HEK293T (cell line): ENCODE measurements around the gene FOXD3.
A peak's percentile ranks its signal among the peaks of the same experiment; 100 is the strongest.

Experiments used
- CTCF ChIA-PET: fragments of 350-600 bp; formaldehyde crosslinking; extraction: SDS; loops from one replicate; lab custom pipeline; 2021; ENCODE audit warnings: antibody characterized with exemption, inconsistent platforms; lab: Yijun Ruan, JAX
- POLR2A ChIA-PET: fragments of 350-600 bp; formaldehyde crosslinking; extraction: SDS; loops from one replicate; lab custom pipeline; 2020; ENCODE audit warnings: antibody characterized with exemption, inconsistent platforms; lab: Yijun Ruan, JAX
- DNase-seq: peaks from one replicate; pipeline ENCODE4 v3.0.0; 2012; ENCODE audit warnings: mixed read lengths; ENCODE audit errors: extremely low spot score
- ARNT ChIP-seq: fragments of 450-650 bp; IDR thresholded peaks from 2 replicates; pipeline ENCODE4 v1.6.1; 2017; ENCODE audit warnings: mild to moderate bottlenecking
- BHLHE40 ChIP-seq: fragments of 450-650 bp; IDR thresholded peaks from 2 replicates; pipeline ENCODE4 v1.6.1; 2016; ENCODE audit warnings: mild to moderate bottlenecking, moderate library complexity, borderline replicate concordance
- CTBP1 ChIP-seq: fragments of 450-650 bp; IDR thresholded peaks from 2 replicates; pipeline ENCODE4 v1.6.1; 2016; ENCODE audit warnings: borderline replicate concordance
- ELF4 ChIP-seq: fragments of 450-650 bp; IDR thresholded peaks from 2 replicates; pipeline ENCODE4 v1.6.1; 2017; ENCODE audit warnings: antibody characterized with exemption
- FOXA1 ChIP-seq: fragments of 450-650 bp; IDR thresholded peaks from 2 replicates; pipeline ENCODE4 v1.6.1; 2016; ENCODE audit warnings: mild to moderate bottlenecking
- FOXK2 ChIP-seq: fragments of 450-650 bp; IDR thresholded peaks from 2 replicates; pipeline ENCODE4 v1.6.1; 2016; ENCODE audit warnings: mild to moderate bottlenecking
- FOXM1 ChIP-seq: fragments of 450-650 bp; IDR thresholded peaks from 2 replicates; pipeline ENCODE4 v1.6.1; 2017; ENCODE audit warnings: mild to moderate bottlenecking, borderline replicate concordance
- HDGF ChIP-seq: fragments of 450-650 bp; IDR thresholded peaks from 2 replicates; pipeline ENCODE4 v1.6.1; 2017; ENCODE audit warnings: antibody characterized with exemption, borderline replicate concordance
- L3MBTL2 ChIP-seq: fragments of 450-650 bp; conservative IDR thresholded peaks from 2 replicates; pipeline ENCODE4 v1.6.1; 2016; ENCODE audit warnings: mild to moderate bottlenecking
- LEF1 ChIP-seq: fragments of 450-650 bp; IDR thresholded peaks from 2 replicates; pipeline ENCODE4 v1.6.1; 2017; ENCODE audit warnings: mild to moderate bottlenecking, borderline replicate concordance
- NFRKB ChIP-seq: fragments of 450-650 bp; IDR thresholded peaks from 2 replicates; pipeline ENCODE4 v1.6.1; 2016; ENCODE audit warnings: mild to moderate bottlenecking, moderate library complexity
- PKNOX1 ChIP-seq: fragments of 450-650 bp; IDR thresholded peaks from 2 replicates; pipeline ENCODE4 v1.6.1; 2016
- SP1 ChIP-seq: fragments of 450-650 bp; IDR thresholded peaks from 2 replicates; pipeline ENCODE4 v1.6.1; 2017
- SUZ12 ChIP-seq: fragments of 450-650 bp; IDR thresholded peaks from 2 replicates; pipeline ENCODE4 v1.6.1; 2016; ENCODE audit warnings: mild to moderate bottlenecking
- TARDBP ChIP-seq: fragments of 450-650 bp; IDR thresholded peaks from 2 replicates; pipeline ENCODE4 v1.6.1; 2016
- ZNF384 ChIP-seq: fragments of 450-650 bp; IDR thresholded peaks from 2 replicates; pipeline ENCODE4 v1.6.1; 2016

Gene FOXD3

GRCh38 chr1:63320022-63320721 is 2.2 kb upstream of the FOXD3 start:
- ChIA-PET POLR2A (no interaction called here), CTCF (no interaction called here)
- TF ChIP-seq LEF1 (no peak), FOXM1 (no peak), FOXK2 (no peak), HDGF (no peak), ARNT (no peak)
- no peak for DNase-seq

DNA sequence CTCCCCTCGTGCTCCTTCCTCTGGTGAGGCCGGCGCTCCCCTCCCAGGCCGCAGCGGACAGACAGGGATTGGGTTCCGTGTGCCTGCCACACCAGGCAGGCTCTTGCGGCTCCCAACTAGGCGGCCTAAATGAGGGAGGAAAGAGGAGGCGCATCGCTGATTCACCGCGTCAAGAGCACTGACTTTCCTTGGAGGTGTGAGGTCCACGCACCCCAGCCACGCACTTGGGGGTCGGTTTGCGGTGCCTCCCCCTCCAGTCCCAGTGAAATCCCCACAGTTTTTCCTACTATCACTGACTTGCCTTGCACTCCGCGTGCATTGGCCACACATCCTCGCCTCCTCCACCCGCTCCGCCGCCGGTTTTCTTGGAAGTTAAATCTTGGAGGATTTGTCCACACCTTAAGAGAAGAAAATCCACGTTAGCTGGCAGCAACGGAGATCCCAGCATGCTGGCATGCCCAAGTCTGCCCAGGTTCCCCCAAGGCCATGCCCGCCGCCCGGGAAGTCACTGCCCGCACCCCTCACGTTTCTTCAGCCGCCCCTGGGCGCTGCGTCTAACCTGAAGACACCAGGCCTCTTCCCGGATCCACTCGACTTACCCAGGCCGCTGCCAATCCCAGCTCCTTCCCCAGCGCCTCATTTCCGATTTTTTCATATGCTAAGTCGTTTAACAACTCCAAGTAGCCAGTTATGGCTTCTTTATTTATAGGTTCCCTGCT is 1.1 kb upstream of the FOXD3 start:
- CTCF ChIA-PET, result no interaction called here
- no peak for DNase-seq
- POLR2A ChIA-PET, result interaction anchor here (3.0 kb wide), 1 partner anchor 46 kb away, joined by 9 read pairs; the partner anchor contains the start of gene ALG6
- TF ChIP-seq FOXK2 (no peak), NFRKB (no peak), HDGF (no peak), TARDBP (no peak), LEF1 (no peak), BHLHE40 (no peak), CTBP1 (no peak), ARNT (no peak), L3MBTL2 (no peak), SUZ12 (no peak), ELF4 (no peak), FOXM1 (no peak), SP1 (no peak), FOXA1 (no peak), PKNOX1 (no peak), ZNF384 (no peak)

DNA sequence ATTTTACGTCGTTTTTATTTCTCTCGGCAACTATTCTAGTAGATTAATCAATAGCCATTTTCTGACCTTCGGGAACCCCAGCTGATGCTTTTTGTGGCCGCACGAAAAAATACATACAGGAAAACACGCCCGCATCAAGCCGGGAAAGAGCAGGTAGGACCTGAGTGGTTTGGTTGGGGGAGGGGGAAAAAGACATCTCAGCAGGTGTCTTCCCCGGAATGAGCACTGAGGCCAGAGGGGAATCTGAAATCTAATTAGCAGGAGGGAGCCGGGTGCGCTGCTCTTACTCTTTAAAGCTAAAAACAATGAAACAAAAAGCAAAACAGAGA is 618 bp upstream of the FOXD3 start:
- TF ChIP-seq ELF4, result no peak
- CTCF ChIA-PET, result interaction anchor here (1.5 kb wide), 1 partner anchor 46 kb away, joined by 3 read pairs; the partner anchor contains the start of gene ALG6
- DNase-seq, result no peak
- POLR2A ChIA-PET, result interaction anchor here (0.6 to 3.0 kb wide), 4 partner anchors 14 to 918 kb away, joined by 3 to 9 read pairs (median 6); partner anchors contain the start of gene ALG6

- ChIA-PET POLR2A (interaction anchor here (0.8 to 3.0 kb wide), 6 partner anchors 13 to 120 kb away, joined by 3 to 9 read pairs (median 3); partner anchors contain the start of gene ALG6), CTCF (interaction anchor here (0.6 to 1.5 kb wide), 2 partner anchors 44 to 600 kb away, joined by 3 read pairs; partner anchors contain the start of gene ALG6)
- TF ChIP-seq L3MBTL2, result peak; percentile 76
- TF ChIP-seq CTBP1, result 0 out of 2 replicates have a peak, but pooled peaks have one; percentile 32
- no peak for TF ChIP-seq FOXM1
- peak; percentile 67 for DNase-seq
Measured at GRCh38 chr1:63322944-63323864, 837 bp downstream of the FOXD3 start.

DNA sequence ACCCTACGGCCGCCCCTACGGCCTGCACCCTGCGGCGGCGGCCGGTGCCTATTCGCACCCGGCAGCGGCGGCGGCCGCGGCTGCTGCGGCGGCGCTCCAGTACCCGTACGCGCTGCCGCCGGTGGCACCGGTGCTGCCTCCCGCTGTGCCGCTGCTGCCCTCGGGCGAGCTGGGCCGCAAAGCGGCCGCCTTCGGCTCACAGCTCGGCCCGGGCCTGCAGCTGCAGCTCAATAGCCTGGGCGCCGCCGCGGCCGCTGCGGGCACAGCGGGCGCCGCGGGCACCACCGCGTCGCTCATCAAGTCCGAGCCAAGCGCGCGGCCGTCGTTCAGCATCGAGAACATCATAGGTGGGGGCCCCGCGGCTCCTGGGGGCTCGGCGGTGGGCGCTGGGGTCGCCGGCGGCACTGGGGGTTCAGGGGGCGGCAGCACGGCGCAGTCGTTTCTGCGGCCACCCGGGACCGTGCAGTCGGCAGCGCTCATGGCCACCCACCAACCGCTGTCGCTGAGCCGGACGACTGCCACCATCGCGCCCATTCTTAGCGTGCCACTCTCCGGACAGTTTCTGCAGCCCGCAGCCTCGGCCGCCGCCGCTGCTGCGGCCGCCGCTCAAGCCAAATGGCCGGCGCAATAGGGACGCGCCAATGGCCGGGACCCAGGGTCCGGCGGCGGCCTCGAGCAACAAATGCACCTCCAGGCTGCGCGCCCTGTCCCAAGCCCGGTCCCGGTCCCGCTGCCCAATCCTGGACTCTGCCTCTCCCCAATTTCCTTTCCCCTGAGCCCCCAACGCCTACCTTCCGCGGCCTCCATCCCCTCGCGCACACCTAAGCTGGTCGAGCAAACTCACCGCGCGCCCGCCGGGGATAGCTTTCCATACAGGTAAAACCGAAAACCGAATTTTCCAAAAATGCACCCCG is 1.8 kb downstream of the FOXD3 start:
- CTCF ChIA-PET, result interaction anchor here (0.6 kb wide), 1 partner anchor 601 kb away, joined by 3 read pairs; no protein-coding TSS in a partner anchor
- POLR2A ChIA-PET, result interaction anchor here (0.9 to 3.0 kb wide), 4 partner anchors 12 to 119 kb away, joined by 3 to 9 read pairs (median 6); partner anchors contain the start of gene ALG6
- DNase-seq, result no peak
- TF ChIP-seq FOXM1, result 0 out of 2 replicates have a peak, but pooled peaks have one; percentile 25
- no peak for TF ChIP-seq ZNF384

DNA sequence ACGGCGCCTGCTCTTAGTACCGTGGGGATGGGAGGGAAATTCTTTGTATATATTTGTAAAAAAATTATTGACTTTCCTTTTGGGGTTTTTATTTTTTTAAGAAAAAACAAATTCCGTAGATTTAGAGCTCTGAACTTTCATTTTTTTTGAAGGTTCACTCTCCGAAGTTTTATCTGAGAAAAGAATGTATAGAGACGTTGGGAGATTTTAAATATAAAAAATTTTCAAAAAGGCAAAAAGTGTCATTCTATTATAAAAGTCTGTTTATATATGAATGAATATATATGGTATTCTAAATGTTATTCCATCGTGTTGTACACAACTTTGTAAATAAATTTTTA is 2.4 kb downstream of the FOXD3 start:
- CTCF ChIA-PET, result no interaction called here
- no peak for TF ChIP-seq LEF1
- TF ChIP-seq L3MBTL2, result no peak
- no peak for TF ChIP-seq ELF4
- no peak for TF ChIP-seq FOXA1
- no peak for TF ChIP-seq CTBP1
- TF ChIP-seq NFRKB, result no peak
- TF ChIP-seq FOXK2, result no peak
- no peak for TF ChIP-seq ZNF384
- no peak for TF ChIP-seq SP1
- no peak for TF ChIP-seq FOXM1
- no peak for TF ChIP-seq SUZ12
- no peak for TF ChIP-seq PKNOX1
- no peak for TF ChIP-seq BHLHE40
- no peak for TF ChIP-seq TARDBP
- no peak for TF ChIP-seq HDGF
- TF ChIP-seq ARNT, result no peak
- POLR2A ChIA-PET, result no interaction called here
- DNase-seq, result no peak
